ENCODE results near the gene RAB3GAP2.
"Not testable (repeated sequence)": the region's sequence is repeated elsewhere in the genome, so short reads cannot be mapped to it uniquely, and the experiment has no call there.

Gene RAB3GAP2

DNA sequence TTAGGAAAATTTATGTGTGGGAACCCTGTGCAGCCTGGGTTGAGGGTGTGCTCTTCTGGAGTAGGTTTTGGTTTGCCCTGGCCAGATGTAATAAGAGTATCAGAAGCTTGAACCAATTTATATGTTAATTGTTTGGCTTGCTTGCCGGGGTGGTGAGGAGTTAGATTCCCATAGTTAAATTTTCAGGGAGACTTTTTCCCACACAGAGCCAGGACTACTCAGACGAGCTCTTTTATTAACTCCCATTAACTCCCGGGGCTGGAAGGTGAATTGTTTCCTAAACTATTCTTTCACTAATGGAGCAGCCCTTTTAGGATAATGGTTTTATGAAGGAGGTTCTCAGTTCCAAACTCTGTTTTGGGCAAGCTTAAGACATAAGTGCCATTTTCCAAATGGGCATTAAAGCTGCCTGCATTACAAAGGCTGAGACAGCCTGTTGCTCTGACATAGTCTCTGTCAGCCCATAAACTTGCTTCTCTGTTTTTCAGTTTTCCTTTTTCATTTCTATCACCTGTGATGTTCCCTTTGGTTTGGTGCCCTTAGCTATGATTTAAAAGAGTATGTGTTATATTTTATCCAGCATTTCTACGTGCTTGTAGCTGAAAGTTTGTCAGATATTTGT is 18.0 kb upstream of the RAB3GAP2 start:
- DNase-seq (ENCODE audit: low read depth in 2 of 2): no peak

DNA sequence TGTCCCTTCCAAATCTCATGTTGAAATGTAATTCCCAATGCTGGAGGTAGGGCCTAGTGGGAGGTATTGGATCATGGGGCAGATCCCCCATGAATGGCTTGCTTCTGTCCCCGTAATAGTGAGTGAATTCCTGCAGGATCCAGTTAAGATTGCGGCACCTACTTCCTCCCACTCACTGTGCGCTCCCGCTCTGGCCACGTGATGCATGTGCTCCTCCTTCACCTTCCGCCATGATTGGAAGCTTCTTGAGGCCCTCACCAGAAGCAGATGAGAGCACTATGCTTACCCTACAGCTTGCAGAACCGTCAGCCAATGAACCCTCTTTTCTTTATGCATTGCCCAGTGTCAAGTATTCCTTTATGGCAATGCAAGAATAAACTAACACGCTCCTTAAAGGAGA is 14.9 kb upstream of the RAB3GAP2 start:
- DNase-seq (ENCODE audit: low read depth in 2 of 2): no peak

DNA sequence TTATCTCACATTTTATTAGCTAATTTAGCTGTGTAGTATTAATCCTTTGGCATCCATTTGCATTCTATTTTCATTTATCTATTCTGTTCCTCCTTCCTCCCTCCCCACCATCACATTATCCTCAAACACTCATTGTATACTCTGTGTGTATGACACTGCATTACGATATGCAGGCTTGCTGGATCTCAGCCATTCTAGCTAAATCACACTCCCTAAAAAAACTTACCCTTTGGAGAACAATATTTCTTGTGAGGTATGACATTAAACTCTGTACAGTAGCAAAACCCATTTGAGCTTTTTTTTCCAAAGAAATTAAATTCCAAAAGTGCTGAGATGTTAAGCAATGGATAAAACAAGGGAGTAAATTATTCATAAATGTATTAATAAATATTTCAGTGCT is 11.4 kb upstream of the RAB3GAP2 start:
- DNase-seq (ENCODE audit: low read depth in 2 of 2): no peak

DNA sequence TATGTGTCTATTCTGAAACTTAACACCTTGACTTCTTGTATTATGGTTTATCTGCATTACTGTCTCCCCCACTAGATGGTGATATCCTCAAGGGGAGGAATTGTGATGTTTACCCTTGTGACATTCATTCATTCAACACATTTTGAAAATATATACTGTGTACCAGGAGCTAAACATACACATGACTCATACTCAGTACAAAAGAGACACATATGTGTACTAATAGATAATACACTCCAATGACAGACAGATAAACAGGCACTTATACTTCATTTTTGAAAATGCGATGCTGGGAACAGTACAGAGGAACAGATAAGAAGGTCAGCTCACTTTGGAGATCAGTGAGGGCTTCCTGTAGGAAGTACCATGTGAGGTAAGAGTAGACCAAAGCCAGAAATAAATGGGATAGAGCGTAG is 8.9 kb upstream of the RAB3GAP2 start:
- no peak for DNase-seq (ENCODE audit: low read depth in 2 of 2)

DNA sequence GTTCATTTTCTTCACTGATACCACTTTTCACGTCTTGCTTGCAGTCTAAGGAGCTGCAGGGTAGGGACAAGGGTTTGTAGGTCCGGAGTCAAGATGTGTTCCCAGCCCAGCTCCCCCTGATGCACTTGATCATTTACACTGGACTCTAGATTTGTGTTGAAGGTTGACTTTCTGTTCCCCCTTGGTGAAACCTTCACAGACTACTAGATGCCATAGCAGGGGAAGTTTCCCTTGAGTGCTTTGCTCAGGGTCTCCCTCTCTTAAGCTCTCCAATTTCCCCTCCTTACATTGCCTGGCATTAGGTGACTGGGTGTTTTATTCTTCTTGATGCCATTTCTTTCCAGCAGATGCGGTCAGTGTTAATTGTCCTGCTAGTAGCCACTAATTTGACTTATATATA is 8.0 kb upstream of the RAB3GAP2 start:
- no peak for DNase-seq (ENCODE audit: low read depth in 2 of 2)

DNA sequence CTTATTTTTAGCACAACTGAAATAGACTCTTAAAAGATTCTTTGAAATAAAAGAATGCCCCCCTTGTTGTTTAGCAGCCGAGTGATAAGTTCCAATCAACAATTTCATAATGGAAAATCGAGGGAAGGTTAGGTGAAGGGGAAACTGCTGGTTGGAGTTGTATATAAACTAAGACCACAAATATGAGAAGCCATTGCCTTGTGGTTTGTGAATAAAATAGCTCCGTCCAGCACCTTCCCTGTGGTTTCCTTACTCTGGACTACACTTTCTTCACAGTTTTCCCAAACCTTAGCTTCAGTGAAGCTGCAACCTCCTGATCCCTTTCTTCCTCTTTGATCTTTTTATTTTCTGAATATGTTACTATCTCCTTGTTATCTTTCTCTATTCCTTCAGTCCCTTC is 6.7 kb upstream of the RAB3GAP2 start:
- no peak for DNase-seq (ENCODE audit: low read depth in 2 of 2)

DNA sequence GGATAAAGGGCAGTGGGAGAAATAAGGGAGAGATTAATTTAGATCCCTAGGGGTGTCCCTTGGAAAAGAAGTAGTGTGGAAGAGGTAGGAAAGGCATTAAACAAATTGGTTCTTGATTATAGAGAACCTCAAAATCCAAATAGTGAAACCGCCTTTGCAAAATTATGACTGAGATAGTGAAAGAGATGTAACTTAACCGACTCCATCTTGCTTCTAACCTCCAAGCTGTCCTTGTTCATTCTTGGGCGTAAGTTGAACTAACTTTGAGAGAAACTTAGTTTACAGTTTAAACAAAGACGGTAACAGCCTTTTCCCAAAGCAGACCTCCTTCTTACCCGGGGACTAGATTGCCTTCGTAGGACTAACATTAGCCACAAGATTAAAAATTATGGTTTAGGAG is 3.2 kb upstream of the RAB3GAP2 start:
- no peak for DNase-seq (ENCODE audit: low read depth in 2 of 2)

DNA sequence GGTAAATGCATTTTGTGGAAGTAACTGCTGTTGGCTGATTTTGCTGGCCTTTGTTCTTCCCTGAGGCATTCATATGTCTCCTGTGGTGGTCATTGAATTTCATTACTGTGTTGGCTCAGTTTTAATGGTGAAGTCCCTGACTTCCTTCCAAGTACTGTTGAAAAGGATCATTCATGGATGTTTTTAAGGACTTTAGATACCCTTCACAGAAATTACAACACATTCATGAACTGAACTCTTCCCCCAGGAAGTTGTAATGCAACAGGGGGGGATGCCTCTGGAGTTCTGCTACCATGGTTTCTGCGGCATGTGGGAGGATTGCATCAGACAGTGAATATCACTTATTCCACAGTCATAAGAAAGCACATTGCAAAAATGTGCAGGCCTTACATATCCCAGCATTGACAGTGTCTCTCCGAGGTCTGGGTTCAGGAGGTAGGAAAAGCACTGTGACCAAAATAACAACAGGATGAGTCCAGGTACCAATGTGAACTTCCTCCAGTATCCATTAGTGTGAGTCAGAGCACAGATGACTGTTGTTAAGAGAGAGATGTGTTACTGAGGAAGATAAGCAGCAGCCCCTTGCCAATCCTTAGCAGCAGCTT is 2.1 kb upstream of the RAB3GAP2 start:
- DNase-seq (ENCODE audit: low read depth in 2 of 2): no peak

DNA sequence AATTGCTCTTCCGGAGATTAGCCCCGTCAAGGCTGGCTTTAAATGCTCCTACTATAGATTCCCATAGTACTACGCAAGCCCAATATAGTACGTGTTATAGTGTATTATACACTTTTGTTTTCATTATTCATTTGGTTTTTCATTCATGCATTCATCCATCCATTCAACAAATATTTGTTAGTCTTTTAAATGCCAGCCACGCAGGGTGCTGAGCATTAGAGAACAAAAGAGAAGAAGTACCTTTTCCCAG is 513 bp upstream of the RAB3GAP2 start:
- DNase-seq (ENCODE audit: low read depth in 2 of 2): no peak

DNA sequence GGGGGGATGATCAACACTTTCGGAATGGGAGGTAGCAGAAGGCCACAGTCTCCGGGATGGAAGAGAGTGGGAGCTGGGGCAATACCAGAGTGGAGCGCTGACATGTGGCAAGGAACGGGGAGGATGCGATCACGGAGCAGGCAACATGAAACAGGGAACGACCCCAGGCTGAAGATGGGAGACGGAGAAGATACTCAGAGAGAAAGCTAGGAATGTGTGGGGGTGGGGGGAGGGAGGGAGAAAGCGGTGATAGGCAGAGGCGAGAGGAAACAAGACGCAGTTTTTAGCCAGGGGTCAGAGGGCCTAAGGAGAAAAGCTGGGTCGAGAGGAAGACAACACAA is 577 bp downstream of the RAB3GAP2 start:
- no peak for DNase-seq (ENCODE audit: low read depth in 2 of 2)

DNA sequence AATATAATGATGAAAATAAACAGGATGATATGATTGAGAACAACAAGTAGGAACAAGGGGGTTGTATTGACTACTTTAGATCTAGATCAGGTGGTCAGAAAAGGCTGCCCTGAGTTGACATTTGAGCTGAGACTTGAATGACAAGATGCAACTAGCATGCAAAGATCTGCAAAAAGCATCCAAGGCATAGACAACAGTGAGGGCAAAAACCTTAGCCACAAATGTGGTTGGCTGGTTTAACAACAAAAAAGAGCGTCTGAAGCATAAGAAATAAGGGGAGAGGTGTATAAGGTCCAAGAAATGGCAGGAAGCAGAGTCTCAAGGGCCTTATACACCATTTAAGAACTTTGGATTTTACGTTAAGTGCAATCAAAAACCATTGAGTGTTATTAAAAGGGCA is 3.2 kb downstream of the RAB3GAP2 start:
- DNase-seq (ENCODE audit: low read depth in 2 of 2): no peak

DNA sequence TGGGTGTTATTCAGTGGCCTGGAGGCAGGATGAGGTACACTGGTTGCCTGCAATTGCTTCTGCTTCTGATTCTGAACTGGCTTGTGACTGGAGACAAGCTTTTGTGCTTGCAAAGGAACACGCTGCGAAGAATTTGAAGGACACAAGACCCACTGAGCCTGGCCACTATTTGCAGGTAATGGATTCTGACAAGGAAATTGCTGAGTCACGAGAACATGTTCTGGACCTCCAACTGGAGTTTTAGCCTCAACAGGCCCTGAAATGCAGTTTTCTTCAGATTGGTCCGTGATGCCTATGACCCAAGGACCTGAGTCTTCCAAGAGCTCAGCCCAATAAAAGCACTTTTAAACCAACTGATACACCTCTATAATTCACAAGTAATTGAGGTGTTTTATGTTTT is 4.6 kb downstream of the RAB3GAP2 start:
- no peak for DNase-seq (ENCODE audit: low read depth in 2 of 2)

DNA sequence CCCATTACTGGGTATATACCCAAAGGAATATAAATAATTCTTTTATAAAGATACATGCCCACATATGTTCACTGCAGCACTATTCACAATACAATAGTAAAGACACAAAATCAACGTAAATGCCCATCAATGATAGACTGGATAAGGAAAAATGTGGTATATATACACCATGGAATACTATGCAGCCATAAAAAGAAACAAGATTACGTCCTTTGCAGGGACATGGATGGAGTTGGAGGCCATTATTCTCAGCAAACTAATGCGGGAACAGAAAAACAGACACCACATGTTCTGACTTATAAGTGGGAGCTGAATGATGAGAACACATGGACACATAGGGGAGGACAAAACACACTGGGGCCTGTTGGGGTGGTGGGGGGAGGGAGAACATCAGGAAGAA is 12.0 kb downstream of the RAB3GAP2 start:
- not testable (repeated sequence) for DNase-seq (ENCODE audit: low read depth in 2 of 2)

DNA sequence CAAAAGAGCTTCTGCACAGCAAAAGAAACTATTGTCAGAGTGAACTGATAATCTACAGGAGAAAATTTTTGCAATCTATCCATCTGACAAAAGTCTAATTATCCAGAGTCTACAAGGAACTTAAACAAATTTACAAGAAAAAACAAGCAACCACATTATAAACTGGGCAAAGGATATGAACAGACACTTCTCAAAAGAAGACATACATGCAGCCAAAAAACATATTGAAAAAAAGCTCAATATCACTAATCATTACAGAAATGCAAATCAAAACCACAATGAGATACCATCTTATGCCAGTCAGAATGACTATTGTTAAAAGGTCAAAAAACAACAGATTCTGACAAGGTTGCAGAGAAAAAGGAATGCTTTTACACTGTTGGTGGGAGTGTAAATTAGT is 12.5 kb downstream of the RAB3GAP2 start:
- not testable (repeated sequence) for DNase-seq (ENCODE audit: low read depth in 2 of 2)

DNA sequence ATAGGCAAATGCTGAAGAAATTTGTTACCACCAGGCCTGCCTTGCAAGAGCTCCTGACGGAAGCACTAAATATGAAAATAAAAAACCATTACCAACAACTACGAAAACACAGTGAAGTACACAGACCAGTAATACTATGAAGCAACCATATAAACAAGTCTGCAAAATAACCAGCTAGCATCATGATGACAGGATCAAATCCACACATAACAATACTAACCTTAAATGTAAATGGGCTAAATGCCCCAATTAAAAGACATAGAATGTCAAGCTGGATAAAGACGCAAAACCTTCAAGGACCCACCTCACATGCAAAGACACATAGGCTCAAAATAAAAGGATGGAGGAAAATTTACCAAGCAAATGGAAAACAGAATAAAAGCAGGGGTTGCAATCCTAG is 16.1 kb downstream of the RAB3GAP2 start:
- DNase-seq (ENCODE audit: low read depth in 2 of 2): not testable (repeated sequence)

DNA sequence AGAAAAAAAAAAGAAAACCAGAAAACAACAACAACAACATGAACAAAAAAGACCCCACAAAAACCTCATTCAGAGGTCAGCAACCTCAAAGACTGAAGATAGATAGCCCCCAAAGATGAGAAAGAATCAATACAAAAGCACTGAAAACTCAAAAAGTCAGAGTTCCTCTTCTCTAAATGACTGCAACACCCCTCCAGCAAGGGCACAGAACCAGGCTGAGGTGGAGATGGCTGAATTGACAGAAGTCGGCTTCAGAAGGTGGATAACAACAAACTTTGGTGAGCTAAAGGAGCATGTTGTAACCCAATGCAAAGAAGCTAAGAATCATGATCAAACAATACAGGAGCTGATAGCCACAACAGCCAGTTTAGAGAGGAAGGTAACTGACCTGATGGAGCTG is 17.0 kb downstream of the RAB3GAP2 start:
- no peak for DNase-seq (ENCODE audit: low read depth in 2 of 2)

DNA sequence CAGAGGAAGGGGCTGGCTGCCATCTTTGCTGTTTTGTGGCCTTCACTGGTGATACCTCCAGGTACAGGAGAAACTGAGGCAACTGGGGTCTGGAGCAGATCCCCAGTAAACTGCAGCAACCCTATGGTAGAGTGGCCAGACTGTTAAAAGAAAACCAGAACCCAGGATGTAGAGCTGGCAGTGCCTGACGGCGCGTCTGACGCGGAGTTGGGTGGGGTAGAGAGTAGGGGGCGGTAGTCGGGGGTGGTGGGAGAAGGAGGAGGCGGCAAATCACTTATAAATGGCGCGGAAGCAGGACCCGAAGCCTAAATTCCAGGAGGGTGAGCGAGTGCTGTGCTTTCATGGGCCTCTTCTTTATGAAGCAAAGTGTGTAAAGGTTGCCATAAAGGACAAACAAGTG is 19.0 kb downstream of the RAB3GAP2 start:
- DNase-seq (ENCODE audit: low read depth in 2 of 2): not testable (repeated sequence)

DNA sequence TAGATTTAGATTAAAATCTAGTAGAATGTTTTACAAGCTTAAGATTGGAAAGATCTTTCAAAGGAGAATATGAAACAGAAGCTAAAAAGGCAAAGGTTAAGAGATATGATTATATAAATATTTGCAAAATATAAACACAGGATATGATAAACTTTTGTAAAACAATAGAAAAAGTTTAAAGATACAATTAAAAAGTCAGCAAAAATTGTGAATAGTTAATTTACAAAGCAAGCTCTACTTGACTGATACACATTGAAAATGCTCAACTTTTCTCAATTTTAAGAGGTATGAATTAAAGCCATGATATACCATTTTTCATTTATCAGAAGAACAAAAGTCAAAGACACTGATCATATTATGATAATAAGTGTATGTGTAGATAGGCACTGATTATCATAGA is 21.0 kb downstream of the RAB3GAP2 start:
- no peak for DNase-seq (ENCODE audit: low read depth in 2 of 2)

DNA sequence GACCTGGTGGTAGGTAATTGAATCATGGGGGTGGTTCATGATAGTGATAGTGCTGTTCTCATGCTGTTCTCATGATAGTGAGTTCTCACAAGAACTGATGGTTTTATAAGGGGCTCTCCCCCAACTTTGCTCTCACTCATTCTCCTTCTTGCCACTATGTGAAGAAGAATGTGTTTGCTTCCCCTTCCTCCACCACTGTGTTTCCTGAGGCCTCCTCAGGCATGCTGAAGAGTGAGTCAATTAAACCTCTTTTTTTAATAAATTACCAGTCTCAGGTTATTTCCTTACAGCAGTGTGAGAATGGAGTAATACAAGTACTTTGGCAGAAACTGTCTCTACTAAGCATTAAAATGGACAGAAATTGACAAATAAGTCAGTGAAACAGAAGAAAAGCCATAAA is 21.6 kb downstream of the RAB3GAP2 start:
- DNase-seq (ENCODE audit: low read depth in 2 of 2): no peak

DNA sequence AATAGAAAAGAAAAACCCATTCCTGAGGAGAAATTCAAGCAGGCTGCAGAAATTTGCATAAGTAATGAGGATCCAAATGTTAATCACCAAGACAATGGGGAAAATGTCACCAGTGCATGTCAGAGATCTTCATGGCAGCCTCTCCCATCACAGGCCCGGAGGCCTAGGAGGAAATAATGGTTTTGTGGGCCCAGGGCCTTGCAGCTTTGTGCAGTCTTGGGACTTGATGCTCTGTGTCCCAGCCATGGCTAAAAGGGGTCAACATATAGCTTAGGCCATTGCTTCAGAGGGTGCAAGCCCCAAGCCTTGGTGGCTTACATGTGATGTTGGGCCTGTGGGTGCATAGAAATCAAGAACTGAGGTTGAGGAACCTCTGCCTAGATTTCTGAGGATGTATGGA is 22.7 kb downstream of the RAB3GAP2 start:
- DNase-seq (ENCODE audit: low read depth in 2 of 2): no peak

DNA sequence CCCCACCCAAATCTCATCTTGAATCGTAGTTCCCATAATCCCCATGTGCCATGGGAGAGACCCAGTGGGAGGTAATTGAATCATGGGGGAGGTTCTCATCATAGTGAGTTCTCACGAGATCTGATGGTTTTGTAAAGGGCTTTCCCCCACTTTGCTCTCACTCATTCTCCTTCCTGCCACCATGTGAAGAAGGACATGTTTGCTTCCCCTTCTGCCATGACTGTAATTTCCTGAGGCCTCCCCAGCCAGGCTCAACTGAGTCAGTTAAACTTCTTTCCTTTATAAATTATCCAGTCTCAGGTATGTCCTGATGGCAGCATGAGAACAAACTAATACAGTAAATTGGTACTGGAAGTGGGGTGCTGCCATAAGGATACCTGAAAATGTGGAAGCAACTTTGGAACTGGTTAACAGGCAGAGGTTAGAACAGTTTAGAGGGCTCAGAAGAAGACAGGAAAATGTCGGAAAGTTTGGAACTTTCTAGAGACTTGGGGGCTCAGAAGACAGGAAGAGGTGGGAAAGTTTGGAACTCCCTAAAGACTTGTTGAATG is 23.5 kb downstream of the RAB3GAP2 start:
- not testable (repeated sequence) for DNase-seq (ENCODE audit: low read depth in 2 of 2)

DNA sequence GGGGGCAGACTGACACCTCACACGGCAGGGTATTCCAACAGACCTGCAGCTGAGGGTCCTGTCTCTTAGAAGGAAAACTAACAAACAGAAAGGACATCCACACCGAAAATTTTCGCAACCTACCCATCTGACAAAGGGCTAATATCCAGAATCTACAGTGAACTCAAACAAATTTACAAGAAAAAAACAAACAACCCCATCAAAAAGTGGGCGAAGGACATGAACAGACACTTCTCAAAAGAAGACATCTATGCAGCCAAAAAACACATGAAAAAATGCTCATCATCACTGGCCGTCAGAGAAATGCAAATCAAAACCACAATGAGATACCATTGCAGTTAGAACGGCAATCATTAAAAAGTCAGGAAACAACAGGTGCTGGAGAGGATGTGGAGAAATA is 26.4 kb downstream of the RAB3GAP2 start:
- not testable (repeated sequence) for DNase-seq (ENCODE audit: low read depth in 2 of 2)

DNA sequence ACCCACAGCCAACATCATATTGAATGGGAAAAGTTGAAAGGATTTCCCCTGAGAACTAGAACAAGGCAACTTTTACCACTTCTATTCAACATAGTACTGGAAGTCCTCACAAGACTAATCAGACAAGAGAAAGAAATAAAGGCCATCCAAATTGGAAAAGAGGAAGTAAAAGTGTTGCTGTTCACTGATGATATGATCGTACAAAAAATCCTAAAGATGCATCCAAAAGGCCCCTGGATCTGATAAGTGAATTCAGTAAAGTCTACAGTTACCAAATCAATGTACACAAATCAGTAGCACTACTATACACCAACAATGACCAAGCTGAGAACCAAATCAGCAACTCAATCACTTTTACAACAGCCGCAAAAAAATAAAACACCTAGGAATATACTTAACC is 28.3 kb downstream of the RAB3GAP2 start:
- no peak for DNase-seq (ENCODE audit: low read depth in 2 of 2)

DNA sequence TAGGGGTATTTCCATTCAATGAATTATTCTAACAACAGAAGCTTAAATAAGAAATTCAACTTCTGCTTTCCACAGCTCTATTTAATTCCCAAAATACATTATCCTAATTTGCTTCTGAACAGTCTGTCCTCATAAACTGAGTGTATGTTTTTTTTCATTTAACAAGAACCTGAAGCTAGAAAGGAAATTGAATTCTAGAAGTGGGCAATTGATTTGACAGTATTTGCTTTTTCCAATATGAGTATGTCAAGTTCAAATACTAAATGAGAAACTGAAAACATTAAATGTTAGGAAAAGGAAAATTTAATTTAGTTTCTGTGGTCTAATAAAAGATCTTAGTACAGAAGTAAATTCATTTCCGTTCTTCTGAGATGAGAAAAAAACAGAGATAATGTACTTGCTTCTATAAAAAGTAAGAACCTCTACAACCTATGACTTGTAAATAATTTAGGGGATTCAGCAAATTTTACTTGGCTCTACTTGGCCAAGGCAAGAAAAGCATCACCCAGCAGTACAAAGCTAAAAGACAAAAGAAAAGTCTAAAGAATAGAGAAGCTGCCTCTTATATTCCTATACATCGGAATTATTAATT is 31.1 kb downstream of the RAB3GAP2 start:
- DNase-seq (ENCODE audit: low read depth in 2 of 2): no peak
